Activated gamma-delta T cell (primary cell): ENCODE results near the gene ARHGAP40.

Source experiments
- DNase-seq: peaks from one replicate; lab custom pipeline; 2025; lab: John Stamatoyannopoulos, UW
- total RNA-seq, 2 donors: gene quantifications; one replicate each; lab custom pipeline; 2026; lab: John Stamatoyannopoulos, UW

ARHGAP40 gene
- total RNA-seq, result 0 to 0.04 reads per million in 2 donors

DNA sequence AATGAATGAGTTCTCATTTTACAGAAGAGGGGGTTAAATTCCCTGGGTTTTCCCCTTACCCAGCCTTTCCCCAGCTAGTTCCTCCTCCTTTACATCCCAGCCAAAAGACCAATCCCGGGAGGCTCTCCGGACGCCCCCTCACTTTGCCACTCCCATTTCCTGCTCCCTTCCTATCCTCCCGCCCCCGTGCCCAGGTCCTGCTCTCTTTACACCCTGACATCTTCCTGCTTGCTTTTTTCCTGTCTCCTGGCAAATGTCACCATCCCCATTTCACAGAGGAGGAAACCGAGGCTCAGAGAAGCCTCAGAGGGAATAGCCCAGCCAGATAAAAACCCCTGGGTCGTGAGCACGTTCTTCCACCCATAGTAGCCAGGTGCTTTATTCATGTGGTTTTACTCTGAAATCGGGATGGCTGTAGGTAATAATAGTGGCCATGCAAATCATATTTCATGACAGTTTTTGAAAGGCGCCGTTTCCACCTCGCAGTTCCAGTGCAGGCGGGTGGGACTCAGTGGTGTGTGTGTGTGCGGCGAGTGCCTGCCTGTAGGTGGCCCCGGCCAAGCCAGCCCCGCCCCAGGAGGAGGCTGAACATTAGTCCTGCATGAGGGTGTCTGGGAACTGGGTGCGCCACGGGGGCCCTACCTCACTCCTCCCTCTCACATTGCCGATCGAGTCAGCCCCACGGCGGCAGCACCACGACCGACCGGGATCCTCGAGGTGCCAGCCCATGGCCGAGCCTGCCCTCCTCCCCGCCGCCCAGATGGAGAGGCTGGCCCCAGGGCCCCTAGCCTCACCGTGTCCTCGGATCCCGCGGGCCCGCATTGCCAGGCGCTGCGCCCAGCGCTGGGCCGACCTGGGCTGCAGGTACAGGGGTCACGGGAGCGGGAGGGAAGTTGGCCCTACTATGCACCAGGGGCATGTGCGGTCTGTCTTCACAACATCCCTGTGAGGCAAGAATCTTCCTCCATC, at the start of gene ARHGAP40:
Gene ARHGAP40, plus strand, starts transcription at position 594 of the 969 bp plus-strand sequence.
- no peak for DNase-seq

DNA sequence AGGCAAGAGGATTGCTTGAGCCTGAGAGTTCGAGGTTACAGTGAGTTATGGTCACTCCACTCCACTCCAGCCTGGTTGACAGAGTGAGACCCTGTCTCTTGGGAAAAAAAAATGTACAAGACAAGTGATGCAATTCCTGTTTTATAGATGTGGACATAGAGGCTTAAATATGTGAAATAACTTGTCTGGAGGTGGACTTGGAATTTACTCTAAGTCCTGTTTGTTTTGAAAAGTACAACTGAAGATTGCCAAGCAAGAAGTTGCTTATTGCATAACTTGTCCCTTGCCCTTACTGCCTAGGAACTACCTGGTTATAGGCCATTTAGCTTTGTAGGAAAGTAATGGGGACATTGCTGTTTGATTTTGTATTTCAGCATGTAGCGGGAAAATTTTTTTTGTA, 46.6 kb upstream of the ARHGAP40 start:
- DNase-seq, result no peak

DNA sequence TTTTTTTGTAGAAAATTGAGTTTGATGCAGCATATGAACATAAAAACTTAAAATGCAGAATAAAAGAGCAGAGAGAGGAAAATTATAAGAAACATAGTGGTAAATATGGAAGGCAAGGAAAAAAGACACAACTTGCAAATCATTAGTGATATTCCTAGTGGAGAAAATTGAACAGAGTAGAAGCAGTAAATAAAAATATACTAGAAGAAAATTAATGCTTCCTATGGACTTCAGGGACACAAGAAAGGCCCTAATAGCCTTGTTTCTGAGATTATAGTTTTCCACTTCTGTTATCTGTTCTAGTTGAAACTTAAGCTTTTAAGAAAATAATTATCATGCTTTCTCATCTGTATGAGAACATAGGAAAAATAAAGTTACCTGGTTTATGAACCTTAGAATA, 46.2 kb upstream of the ARHGAP40 start:
- DNase-seq, result no peak

DNA sequence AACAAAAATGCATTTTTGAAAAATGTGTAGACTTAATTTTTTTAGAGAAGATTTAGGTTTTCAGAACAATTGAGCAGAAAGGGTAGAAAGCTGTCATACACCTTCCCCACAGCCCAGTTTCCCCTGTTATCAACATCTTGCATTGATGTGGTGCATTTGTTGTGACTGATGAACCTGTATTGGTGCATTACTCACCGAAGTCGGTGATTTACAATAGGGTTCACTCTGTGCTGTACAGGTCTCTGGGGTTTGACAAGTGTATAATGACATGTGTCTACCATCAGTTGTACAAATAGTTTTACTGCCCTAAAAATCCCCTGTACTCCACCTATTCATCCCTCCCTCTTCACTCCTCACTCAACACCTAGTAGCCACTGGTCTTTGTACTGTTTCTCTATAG, 44.4 kb upstream of the ARHGAP40 start:
- no peak for DNase-seq

DNA sequence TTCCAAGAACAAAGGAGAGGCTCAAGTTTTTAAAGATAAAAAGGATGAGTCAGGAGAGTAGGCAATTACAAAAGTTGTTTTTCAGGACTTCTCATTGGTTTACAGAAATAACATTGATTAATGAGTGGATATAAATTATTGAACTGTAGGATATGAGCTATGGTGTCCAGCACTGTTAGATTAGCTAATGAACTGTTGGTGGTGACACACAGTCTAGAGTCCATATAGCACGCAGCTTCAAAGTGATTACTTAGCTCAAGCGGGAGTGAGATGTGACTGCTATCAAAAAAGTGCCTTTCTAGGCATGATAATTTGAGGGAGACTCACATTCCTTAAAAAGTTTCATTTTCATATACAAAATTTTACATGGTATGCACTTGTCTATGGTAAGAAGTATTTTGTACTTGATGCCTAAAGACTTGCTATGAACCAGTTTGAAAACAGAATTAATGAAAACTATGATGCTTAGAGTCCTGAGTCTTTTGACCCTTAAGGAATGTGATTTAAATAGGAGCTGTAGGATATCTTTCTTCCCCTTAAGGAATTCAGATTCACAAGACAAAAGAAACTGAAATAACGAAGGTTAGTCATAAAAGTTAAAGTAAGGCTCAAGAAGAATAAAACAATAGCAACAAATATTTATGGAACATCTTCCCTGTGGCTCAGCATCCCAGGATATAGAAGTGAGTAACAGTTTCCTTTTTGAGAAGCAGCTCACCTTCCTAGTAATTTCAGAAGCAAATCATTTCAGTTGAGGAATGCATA, 42.8 kb upstream of the ARHGAP40 start:
- DNase-seq, result no peak

DNA sequence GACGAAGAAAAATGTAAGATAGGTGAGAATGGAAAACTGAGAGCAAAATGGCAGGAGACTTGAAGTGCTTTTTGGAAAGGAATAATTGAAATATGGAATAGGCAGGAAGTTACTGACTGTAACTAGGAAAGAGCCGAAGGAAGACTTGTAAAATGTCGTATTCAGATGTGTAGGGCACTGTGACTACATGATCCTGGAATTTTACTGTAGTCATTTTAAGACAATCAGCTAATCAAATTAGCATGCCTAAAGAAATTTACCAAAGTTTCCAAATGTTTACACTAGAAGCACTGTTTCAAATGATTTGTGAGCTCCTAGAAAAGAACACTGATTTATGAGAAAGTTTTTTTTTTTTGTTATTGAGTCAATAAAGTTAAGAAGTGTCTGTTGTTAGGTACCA, 41.8 kb upstream of the ARHGAP40 start:
- no peak for DNase-seq

DNA sequence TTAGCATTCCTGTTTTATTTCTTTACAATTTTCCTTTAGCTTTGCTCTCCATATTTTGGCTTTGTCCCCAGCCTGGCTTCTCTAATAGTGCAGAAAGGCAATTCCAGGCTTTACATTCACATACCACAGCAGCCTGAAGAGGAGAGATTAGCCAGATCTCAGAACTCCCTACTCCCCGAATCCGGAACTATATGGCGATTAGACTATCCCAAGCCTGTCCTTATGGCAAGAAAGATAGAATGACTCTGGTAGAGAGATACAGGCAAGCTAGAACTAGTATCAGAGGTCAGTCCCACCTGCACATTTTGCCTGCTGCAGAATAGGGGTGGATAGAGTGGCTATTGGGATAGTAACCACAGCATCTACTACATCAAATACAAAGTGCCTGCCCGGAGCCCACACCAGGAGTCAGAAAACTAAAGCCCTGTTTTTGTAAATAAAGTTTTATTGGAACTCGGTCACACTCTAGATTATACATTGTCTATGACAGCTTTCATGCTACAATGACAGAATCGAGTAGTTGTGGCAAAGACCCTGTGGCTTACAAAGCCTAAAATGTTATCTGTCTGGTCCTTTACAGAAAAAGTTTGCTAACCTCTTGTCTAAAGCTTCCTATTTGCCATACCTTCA, 37.7 kb upstream of the ARHGAP40 start:
- no peak for DNase-seq

DNA sequence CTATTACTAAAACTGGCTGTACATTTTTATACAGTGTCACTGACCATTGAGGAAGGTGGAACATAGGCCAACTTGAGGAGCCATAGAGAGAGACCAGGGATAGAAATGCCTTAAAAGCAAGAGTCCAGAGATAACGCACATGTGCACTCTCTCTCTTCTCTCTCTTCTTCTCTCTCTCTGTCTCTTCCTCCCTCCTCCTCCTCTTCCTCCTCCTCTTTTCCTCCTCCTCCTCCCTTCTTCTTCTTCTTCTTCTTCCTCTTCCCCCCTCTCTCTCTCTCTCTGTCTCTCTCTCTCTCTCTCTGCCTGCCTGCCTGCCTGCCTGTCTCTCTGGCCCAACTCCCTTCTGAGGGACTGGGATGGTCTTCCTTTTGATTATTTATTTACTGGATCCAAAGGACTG, 36.9 kb upstream of the ARHGAP40 start:
- no peak for DNase-seq

DNA sequence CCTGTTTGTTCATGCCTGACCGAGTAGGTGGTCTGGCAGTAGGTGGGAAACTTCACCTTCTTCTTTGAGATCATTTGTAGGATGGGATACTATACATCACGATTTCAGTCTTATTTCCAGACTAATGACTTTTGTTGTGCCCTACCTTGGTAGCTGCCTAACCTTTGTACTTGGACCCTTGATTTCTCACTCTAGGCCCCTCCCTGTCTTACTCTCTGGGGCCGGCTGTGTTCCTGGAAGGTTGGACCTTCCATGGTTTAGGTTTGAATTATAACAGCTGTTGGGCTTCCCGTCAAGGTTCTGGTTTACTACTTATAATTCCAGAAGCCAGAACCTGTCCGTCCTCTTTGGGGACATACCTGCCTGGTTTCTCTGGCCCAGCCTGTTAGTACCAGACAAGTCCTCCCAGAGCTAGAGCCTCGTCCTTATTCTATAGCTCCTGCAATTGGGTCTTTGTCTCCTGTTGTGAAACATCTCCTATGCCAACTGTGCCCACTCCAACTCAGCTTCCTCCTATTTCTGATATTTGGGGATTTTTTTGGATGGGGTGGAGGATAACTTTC, 35.5 kb upstream of the ARHGAP40 start:
- no peak for DNase-seq

DNA sequence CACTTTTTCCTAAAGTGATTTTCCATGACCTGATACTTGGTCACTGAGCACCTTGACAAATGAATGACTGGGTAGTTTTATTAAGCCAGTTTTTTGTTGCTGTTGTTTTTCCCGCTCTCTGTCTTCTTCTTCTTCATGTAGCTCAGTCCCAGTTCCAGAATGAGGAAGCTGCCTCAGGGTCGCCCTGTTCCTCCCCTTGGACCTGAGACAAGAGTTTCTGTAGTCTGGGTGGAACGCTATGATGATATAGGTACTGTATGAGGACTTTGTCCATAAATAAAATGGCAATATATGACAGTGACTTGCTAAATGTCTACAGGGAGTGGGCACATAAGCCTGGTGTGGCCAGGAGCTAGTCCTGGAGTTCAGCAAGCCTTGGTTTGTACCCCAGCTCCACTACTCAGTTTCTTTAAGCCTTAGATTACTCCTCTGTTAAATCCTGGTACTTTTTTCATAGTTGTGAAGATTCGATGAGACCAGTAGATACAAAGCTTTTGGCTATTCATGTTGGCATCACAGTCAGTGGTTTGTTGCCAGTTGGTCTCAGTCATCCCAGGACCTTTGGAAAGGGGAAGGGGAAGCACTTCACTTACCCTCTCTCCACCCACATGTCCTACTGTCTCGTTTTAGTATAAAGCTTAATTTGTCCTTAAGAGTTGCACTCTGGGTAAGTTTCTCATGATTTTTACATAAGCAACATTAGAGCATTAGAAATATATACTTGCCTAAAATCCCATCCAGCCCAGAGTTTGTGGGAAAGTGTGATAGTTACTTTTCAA, 31.7 kb upstream of the ARHGAP40 start:
- no peak for DNase-seq

DNA sequence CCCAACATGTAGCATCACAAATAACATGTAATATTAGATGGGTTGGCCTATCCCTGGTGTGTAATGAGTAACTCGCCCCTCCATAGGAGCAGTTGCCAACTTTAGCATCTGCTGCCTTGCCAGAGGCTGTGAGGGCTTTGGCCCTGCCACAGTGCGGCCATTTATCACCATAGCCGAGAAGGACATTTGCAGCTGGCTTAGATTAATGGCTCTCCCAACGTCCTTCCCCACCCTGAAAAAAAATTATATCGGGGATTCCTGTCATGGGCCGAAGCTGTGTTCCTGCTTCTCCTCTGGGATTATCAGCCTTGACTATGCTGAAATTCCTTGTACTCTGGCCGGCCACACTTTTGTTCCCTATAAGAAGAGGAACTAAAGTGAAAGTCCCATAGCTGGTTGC, 28.2 kb upstream of the ARHGAP40 start:
- no peak for DNase-seq

DNA sequence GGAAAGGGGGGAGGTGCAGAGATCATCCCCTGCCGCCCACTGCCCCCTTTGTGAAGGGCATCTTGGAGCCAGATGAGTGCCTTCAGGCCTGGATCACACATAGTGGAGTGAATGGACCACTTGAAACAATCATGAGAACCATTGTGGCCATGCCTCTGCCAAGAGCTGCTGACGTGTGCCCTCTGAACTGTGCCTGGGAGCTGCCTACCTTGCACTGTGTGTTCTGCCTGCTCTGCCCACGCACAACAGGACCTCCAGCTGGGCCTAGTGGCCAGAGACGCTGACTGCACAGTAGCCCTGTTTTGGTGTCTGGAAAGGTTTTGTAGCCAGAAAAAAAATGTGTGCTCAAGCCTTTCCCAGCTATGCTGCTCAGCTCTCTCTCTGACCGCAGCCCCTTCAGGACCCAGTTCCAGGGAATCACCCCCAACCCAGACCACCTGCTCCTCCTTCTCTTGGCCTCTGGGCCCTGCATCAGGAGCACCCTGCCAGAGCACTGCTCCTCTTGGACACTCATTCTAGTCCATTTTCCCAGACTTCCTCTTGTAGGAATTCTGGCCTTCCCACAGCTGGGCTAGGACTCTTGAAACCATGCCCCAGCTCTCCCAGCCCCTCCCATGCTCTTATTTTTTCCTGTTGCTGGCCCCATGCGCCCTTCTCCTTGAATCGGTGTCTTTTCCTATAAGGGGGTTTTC, 22.2 kb upstream of the ARHGAP40 start:
- no peak for DNase-seq

DNA sequence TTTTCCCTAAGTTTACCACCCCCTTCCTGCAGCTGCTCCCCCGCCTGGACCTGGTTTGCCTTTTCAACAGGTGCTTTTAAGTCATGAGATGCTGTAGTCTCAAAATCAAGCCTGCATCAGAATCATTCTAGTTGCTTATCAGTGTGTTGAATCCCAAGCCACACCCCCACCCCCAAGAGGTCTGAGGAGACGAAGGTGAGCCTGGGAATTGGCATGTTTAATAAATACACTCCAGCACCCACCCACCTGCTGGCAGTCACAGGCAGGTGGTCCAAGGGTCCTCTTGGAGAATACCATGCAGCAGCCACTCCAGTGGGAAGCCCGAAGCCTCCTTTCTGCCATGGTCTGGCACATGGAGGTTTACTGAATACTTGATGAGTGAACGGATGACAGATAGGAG, 21.7 kb upstream of the ARHGAP40 start:
- no peak for DNase-seq

DNA sequence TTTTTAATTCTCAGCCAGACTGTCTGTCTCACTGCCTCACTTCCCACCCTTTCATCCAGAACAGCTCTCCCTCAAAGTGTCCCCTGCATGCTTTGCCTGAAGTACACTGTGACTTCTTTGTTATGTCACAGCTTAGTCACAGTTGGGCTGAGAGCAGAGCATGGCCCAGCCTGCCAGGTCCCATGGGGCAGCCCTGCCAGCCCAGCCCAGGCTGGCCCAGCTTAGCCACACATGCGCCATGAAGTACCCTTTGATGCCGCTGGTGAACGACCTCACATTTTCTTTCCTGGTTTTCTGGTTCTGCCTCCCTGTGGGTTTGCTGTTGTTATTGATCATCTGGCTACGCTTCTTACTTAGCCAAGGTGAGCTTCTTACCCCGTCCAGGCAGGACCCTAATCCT, 20.6 kb upstream of the ARHGAP40 start, which contains the start of gene ADIG:
Gene ADIG, plus strand, starts transcription at position 185 of the 400 bp plus-strand sequence. Its CDS starts 54 bp downstream, at position 239.
- no peak for DNase-seq

DNA sequence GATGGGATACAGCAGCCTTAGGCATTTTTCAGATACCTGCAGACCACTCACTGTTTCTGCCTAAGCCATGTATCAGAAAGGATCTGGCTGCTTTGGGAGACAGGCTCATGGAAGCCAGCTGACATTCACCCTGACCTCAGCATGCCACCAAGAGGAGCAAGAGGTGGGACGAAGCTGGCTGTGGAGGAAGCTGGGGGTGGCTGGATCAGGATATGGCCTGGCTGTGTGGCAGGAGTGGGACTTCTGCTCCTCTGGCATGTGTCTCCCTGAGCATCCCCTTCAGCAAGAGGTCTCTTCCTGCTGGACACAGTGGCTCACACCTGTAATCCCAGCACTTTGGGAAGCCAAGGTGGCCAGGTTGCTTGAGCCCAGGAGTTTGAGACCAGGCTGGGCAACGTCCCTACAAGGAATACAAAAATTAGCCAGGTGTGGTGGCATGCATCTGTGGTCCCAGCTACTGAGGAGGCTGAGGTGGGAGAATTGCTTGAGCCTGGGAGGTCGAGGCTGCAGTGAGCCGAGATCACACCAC, 19.7 kb upstream of the ARHGAP40 start:
- no peak for DNase-seq

DNA sequence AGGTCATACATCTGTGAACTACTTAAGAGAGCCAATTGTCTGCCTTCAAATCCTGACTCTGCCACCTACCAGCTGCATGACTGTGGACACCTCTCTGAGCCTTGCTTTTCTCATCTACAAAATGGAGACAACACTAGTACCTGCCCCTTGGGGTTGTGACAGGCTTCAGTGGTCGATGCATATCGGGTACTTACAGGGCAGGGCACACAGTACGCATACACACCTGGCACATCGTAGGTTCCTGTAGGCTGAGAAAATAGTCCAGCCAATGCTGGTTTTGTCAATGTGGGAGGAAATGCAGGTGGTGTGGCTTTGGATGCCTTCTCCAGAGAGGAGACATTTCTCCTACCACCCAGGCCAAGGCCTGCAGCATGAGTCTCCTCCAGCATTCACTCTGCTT, 18.3 kb upstream of the ARHGAP40 start:
- DNase-seq, result no peak

DNA sequence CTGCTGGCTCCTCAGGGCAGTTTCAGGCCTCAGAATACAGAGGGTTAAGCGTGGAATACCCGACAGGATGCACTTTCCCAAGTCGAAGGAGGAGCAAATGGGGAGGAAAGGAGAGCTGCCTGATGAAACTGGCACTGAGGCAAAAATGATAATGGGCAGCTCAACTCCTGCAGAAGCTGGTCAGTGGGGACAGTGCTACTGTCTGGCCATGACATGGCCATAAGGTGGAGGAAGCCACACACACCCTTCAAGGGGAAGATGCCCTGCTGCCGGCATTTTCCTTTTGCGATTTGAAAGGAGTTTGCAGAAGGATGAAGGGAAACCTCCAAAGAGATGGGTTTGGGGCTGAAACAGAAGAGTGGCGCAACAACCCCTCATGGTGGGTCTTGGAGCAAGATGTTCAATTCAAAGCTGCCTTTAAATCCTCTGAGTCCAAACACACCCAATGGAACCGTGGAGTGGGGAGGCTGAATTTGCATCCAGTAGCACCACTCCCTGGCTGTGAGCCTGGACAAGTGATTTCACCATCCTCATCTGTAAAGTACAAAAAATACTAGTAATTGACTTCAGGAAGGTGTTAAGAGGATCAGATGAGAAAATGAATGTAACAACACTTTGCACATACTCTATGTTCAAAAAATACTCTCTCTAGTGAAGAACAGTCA, 17.4 kb upstream of the ARHGAP40 start:
- no peak for DNase-seq

DNA sequence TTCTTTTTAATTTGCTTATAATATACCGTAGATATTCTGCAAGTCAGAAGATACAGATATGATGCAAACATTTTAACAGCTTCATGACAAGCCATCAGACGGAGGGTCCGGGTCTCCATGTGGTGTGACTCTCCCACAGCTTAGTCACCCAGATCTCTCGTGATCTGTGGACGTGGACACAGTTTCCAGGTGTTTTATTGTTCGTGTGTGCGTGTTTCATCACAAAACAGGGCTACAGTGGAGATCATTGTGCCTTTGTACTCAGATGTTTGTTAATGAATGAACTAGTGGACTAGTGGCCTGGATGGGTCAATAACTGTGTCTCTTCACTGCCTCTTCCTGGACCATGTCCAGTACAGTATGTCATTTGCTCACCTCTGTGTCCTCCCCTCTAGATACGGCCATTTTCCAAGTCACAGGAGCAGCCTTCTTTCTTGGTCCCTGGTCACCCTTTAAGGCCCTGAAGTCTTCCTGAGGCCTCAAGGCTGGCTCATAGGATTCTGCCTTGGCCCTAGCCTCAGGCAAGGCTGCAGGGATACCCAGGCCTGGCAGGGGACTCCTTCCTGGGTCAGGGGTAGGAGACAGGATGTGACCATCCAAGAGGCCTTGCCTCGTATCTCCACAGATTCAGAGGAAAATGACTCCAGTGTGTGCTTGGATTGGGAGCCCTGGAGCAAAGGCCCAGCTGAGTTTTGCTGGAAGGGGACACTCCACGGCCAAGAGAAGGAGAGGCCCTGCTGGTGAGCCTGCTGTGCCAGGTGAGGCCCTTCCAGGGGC, 16.0 kb upstream of the ARHGAP40 start:
- no peak for DNase-seq

DNA sequence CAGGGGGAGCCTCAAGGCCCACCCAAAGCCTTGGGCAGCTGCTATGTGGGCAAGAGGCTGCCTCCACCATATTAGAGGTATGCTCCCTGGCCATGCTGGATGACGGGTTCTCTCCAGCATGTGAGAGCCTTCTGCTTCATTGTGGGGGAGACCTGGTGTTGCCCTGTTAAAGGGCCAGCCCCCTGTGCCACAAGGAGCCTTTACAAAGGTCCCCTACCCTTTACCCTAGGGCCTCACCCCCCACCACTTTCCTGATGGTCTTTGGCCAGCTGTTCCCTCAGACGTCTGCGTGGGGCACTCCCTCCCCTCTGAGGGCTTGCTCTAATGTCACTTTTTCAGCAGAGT, 15.5 kb upstream of the ARHGAP40 start:
- no peak for DNase-seq
